ENCODE data around the gene TBL2. TPM values are rescaled to one million over a fixed set of nuclear protein-coding genes. Genes with fewer than 3 reads are reported as not detected.
"Not testable (repeated sequence)": the region's sequence is repeated elsewhere in the genome, so short reads cannot be mapped to it uniquely, and the experiment has no call there.

Gene TBL2
- total and polyA plus RNA-seq, 2 experiments from 2014 or later: 6.9 to 27.8 TPM

DNA sequence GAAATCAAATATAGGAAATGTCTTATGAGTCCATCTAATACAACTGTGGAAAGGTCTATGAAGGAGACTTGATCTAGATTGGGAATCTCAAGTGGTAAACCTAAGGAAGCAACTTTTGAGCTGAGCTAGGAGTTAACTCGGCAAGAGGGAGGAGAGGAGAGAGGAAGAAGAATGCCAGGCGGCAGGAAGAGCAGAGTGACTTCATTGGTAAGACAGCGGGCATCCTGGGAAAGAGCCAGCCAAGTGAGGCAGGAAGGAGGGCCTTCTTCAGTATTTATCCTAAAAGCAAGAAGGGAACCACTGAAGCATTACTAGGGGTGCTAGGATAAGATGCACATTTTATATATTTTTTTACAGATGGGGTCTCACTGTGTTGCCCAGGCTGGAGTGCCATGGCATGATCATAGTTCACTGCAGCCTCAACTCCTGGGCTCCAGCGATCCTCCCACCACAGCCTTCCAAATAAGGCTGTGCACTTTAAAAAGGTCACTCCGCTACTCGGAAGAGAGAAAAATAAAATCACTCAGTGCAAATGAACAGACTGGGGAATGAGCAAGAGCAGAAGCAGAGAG is 22.9 kb downstream of the TBL2 start (continued):
- no peak for TF ChIP-seq CTCF (conservative IDR thresholded peaks at IDR 0.05; ENCODE audit: low read depth in 2 of 2)
- no peak for TF ChIP-seq POLR2AphosphoS5 (IDR thresholded peaks at IDR 0.05; ENCODE audit: low read depth)
- TF ChIP-seq, protein P1, sequence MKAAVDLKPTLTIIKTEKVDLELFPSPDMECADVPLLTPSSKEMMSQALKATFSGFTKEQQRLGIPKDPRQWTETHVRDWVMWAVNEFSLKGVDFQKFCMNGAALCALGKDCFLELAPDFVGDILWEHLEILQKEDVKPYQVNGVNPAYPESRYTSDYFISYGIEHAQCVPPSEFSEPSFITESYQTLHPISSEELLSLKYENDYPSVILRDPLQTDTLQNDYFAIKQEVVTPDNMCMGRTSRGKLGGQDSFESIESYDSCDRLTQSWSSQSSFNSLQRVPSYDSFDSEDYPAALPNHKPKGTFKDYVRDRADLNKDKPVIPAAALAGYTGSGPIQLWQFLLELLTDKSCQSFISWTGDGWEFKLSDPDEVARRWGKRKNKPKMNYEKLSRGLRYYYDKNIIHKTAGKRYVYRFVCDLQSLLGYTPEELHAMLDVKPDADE (IDR thresholded peaks at IDR 0.05): no peak
- no peak for TF ChIP-seq EZH2 (IDR thresholded peaks at IDR 0.05; ENCODE audit: low read depth, unreplicated experiment)
- no peak for TF ChIP-seq JUNB (IDR thresholded peaks at IDR 0.05; ENCODE audit: unreplicated experiment)
- TF ChIP-seq REST (IDR thresholded peaks at IDR 0.05; ENCODE audit: unreplicated experiment): no peak
- no peak for TF ChIP-seq STAT1 (IDR thresholded peaks at IDR 0.05; ENCODE audit: unreplicated experiment)

GRCh38 chr7:73550093-73550492 is 28.3 kb downstream of the TBL2 start:
- Histone ChIP-seq H3K79me2 (replicated peaks; ENCODE audit: insufficient read depth) (peaks cover 43% of the 10 kb centered on the region), H4K20me1 (replicated peaks; ENCODE audit: insufficient read depth) (peaks cover 11% of the 10 kb centered on the region)
- H3K36me3 ChIP-seq (ENCODE audit: insufficient read depth); H3K4me3 Mint-ChIP-seq; H3K27ac ChIP-seq (ENCODE audit: low read depth); ATAC-seq; H3K9me2 ChIP-seq (ENCODE audit: insufficient read depth); H3K4me3 ChIP-seq; H3K9me3 Mint-ChIP-seq; H3K27me3 ChIP-seq (ENCODE audit: insufficient read depth); H2AFZ ChIP-seq; H3K27ac Mint-ChIP-seq; H3K4me1 ChIP-seq (ENCODE audit: insufficient read depth); H3F3A ChIP-seq (replicated peaks; ENCODE audit: low read depth); H3K4me1 Mint-ChIP-seq; H3K4me2 ChIP-seq; DNase-seq (ENCODE audit: low spot score); H3K27me3 Mint-ChIP-seq (ENCODE audit: insufficient read depth, low read depth, poor library complexity): not testable (repeated sequence)
- H3K36me3 Mint-ChIP-seq (ENCODE audit: low read depth): peaks cover 35% of the 10 kb centered on the region
